ENCODE measurements around the gene CTSW.
"Not testable (repeated sequence)": the region's sequence is repeated elsewhere in the genome, so short reads cannot be mapped to it uniquely, and the experiment has no call there.

The CTSW gene, protein sequence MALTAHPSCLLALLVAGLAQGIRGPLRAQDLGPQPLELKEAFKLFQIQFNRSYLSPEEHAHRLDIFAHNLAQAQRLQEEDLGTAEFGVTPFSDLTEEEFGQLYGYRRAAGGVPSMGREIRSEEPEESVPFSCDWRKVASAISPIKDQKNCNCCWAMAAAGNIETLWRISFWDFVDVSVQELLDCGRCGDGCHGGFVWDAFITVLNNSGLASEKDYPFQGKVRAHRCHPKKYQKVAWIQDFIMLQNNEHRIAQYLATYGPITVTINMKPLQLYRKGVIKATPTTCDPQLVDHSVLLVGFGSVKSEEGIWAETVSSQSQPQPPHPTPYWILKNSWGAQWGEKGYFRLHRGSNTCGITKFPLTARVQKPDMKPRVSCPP

DNA sequence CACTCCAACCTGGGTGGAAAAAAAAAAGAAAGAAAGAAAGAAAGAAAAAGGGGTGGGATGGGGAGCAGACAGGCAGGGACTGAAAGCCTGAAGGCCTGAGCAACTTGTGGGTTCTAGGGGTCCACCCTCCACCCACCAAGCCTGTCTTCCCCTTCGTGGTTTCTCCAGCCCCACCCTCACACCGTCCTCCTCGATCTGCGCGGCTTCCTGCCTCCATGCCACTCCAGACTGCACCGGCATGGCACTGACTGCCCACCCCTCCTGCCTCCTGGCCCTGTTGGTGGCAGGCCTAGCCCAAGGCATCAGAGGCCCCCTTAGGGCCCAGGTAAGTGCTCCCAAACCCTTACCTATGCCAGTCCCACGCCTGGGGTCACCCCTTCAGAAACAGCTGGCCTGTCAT lies at the start of gene CTSW:
CTSW (plus strand) TSS at position 221 of the 400 bp plus-strand sequence; CDS start at position 239, 18 bp downstream.
- DNase-seq (ENCODE audit: low read depth), result no peak

DNA sequence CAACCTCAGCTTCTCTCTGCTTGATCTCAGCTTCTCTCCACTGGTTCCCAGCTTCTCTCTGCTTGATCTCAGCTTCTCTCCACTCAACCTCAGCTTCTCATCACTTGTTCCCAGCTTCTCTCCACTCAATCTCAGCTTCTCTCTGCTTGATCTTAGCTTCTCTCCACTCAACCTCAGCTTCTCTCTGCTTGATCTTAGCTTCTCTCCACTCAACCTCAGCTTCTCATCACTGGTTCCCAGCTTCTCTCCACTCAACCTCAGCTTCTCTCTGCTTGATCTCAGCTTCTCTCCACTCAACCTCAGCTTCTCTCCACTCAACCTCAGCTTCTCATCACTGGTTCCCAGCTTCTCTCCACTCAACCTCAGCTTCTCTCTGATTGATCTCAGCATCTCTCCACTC lies 47.4 kb upstream of the CTSW start:
- not testable (repeated sequence) for DNase-seq (ENCODE audit: low read depth)

DNA sequence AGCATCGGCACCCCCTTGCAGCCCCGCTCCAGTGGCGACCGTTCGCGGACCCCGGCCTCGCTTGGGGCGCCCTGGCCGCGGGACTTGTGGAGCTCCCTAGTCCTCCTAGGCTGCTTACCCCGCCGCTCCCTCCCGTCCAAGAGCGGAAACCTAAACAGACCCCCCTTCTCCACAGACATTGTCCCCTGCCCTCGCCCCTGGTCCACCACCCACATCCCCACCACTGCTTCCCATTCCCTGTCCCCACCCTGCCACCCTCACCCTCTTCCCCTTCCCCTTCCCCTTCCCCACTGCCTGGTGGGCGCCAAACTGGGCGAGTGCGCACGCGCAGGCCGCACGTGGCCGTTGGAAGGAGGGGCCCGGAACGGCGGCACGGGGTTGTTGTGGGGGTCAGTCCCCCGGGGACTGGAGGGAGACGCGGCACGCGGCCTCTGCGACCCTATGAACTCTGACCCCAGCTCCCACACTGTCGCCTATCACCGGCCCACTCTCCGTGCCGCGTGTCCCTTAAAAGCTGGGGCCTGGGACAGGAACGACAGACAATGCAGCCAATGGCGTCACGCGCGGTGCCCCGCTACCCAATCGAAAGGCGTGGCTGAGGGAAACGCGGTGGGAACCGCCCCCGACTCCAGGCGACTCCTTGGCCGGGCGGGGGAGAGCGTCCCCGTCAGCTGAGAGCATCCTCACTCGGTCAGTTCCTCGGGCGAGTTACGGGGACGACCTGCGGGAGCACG lies 46.2 kb upstream of the CTSW start, which contains the start of gene SNX32:
SNX32 (plus strand) TSS at position 667 of the 734 bp plus-strand sequence. CDS start 103 bp downstream, outside the sequence.
- DNase-seq (ENCODE audit: low read depth), result peak; percentile 83

DNA sequence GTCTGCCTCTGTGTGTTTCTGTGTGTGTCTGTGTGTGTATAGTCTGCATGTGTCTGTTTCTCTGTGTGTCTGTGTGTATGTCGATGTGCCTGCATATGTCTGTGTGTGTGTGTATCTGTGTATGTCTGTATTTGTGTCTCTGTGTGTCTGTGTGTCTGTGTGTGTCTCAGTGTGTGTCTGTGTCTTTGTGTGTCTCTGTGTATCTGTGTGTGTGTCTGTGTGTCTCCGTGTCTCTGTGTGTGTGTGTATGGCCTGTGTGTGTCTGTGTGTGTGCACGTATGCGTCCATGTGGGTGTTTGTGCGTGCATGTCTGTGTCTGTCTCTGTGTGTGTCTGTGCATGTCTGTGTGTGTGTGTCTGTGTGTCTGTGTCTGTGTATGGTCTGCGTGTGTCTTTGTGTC lies 45.4 kb upstream of the CTSW start:
- DNase-seq (ENCODE audit: low read depth), result no peak

DNA sequence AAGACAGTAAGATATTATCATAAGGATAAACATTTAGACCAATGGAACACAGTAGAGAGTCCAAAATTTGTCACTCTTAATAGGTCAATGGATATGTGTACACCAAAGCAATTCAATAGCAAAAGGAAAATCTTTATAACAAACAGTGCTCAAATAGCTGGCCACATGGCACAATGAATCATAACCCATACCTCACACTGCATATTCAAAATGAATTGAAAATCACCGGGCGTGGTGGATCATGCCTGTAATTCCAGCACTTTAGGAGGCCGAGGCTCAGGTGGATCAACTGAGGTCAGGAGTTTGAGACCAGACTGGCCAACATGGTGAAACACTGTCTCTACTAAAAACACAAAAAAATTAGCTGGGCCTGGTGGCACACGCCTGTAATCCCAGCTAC lies 37.5 kb upstream of the CTSW start:
- no peak for DNase-seq (ENCODE audit: low read depth)

DNA sequence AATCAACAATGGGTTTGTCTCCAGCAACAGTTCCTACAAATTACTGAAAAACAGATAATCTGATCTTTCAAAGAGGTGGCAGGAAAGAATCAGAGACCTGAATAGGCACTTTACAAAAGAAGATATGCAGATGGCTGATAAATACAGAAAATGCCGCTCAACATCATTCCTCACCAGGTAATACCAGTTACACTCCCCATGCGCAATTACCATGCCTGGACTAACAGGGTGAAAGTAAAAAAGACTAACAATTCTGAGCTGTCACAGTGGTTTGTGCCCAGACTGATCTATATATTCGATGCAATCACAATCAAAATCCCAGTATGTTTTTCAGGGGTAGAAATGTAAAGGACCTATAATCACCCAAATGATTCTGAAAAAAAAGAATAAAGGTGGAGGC lies 35.8 kb upstream of the CTSW start:
- DNase-seq (ENCODE audit: low read depth), result no peak

DNA sequence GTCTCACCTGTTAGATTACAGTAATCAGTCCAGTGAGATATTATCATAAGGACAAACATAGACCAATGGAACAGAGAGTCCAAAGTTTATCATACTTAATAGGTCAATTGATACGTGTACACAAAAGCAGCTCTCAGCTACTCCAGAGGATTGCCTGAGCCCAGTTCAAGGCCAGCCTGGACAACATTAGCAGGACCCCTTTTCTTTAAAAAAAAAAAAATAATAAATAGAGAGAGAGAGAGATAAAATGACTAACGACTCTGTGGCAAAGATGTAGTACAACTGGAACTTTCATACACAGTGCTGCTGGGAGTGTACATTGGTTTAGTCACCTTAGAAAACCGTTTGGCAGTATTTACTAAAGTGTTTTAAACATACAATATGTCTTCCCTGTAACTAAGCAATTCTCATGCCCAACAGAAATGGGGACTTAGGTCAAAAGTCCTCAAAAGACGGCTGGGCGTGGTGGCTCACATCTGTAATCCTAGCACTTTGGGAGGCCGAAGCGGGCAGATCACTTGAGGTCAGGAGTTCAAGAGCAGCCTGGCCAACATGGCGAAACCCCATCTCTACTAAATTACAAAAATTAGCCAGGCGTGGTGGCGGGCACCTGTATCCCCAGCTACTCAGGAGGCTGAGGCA lies 35.3 kb upstream of the CTSW start:
- DNase-seq (ENCODE audit: low read depth), result no peak

DNA sequence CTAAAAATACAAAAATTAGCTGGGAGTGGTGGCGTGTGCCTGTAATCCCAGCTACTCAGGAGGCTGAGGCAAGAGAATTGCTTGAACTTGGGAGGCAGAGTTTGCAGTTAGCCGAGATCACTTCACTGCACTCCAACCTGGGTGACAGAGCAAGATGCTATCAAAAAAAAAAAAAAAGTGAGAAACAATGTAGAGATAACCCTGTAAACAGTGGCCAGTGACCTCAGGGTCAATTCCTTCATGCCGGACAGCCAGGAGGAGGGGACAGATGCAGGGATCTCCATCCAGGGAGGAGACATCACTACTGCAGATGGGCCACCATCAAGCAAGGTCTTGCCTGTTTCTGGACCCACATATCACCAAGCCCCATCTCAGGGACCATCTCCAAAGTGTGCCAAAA lies 31.9 kb upstream of the CTSW start:
- no peak for DNase-seq (ENCODE audit: low read depth)

DNA sequence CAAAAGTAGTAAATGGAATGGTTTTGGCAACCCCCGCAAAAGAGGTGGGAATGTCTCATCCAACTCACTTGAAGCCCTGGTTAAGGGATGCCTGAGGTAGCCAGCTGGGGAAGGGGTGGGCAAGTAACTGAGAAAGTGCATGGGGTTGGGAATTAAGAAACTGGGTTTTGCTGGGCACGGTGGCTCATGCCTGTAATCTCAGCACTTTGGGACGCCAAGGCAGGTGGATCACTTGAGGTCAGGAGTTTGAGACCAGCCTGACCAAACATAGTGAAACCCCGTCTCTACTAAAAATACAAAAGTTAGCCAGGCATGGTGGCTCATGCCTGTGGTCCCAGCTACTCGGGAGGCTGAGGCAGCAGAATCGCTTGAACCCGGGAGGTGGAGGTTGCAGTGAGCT lies 30.9 kb upstream of the CTSW start:
- DNase-seq (ENCODE audit: low read depth), result not testable (repeated sequence)

DNA sequence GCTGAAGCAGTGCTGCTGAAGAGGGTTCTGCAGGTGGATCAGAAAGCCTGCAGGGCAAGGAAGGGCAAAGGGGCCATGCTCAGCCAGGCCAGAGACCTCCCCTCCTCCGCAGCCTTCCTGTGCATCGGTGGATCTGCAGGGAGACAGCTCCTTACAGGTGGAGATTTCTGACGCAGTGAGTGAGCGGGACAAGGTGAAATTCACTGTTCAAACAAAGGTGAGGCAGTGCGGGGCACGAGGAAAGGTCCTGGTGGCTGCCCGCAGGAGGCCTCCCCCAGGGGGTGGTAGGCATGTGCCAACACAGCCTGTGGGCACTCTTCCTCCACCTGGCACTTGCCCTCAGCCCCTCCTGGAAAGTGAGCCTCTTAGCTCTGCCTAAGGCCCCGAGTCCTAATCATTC lies 30.3 kb upstream of the CTSW start:
- DNase-seq (ENCODE audit: low read depth), result no peak

DNA sequence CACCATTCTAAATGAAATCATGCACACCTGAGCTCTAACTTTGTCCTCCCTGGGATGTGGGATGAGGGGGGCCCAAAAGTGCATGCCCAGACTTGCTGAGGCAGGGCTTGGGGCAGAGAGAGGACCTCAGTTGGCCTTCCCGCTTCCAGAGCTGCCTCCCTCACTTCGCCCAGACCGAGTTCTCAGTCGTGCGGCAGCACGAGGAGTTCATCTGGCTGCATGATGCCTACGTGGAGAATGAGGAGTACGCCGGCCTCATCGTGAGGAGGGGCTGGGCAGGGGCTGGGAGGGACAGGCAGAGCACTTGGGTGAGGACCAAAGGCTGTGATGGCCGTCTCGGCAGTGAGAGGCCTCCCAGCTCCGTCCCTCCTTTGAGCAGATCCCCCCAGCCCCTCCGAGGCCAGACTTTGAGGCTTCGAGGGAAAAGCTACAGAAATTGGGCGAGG lies 29.8 kb upstream of the CTSW start:
- DNase-seq (ENCODE audit: low read depth), result no peak

DNA sequence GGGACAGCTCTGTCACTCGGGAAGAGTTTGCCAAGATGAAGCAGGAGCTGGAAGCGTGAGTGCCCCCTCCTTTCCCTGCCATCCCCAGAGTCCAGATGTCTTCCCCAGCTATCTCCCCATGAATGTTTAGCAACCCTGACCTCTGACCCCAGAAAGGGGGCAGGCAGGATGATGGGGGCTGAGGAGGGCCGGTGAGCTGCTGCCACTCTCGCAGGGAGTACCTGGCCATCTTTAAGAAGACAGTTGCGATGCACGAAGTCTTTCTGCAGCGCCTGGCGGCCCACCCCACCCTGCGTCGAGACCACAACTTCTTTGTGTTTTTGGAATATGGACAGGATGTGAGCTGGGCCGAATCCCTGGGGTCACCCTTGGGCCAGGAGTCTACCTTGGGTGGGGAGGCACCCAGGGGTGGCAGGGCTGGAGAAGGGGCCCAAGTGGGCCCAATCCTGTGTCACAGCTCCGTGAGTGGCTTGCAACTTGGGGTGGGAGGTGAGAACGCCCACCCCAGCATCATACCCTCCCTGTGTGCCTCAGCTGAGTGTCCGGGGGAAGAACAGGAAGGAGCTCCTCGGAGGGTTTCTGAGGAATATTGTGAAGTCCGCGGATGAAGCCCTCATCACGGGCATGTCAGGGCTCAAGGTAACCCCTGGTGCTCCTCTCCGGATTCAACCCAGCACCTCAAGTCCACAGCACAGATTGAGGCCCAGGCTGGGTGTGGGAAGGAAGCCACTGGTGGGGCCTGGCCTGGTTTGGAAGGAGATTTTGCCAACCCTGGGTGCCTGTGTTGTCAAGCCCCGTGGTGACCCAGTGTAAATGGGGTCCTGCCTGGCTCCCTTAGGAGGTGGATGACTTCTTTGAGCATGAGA lies 29.2 kb upstream of the CTSW start:
- no peak for DNase-seq (ENCODE audit: low read depth)

DNA sequence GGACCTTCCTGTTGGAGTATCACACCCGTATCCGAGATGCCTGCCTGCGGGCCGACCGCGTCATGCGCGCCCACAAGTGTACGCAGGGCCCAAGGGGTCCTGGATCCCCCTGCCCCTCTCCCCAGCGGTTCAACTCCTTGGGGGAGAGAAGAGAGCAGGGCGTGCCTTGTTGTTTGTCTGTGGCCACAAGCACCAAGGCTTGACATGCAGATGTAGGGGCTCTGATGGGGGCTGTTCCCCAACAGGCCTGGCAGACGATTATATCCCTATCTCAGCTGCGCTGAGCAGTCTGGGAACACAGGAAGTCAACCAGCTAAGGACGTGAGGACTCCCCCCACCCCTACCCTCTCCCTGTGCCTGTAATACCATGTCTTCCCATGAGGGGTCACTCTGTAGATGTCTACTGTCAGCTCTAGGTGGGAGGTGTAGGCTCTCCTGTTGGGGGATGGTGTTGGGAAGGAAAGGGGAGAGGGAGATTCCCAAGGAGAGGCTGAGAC lies 28.5 kb upstream of the CTSW start:
- peak; percentile 87 for DNase-seq (ENCODE audit: low read depth)

DNA sequence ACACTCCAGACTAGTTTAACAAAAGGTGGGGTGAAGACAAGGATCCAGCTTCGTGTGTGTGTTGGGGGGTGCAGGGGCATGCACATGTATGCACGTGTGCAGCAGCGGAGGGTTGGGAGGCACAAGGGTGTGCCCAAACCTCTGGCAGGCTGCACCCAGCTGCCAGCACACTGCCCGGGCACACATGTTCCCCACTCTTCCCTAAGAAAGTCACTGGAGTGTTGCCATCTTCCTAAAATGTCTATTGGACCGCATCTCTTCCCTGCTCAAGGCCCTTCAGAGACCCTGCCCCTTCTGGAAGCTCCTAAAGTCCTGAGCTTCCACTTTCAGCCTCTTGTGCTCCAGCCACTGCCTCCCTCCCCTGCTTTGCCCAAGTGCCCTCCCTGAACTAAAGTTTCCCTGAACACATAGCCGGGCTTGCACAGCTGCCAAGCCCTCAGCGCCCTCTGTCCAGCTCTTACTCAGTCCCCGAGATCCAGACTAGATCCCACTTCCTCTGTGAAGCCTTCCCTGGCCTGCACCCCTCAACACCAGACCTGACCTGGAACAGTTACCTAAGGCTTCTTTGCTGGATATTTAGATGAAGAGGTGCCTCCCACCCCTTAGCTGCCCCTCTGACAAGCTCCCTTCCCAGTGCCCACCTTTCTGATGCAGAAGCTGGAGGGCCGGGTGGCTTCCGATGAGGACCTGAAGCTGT lies 27.7 kb upstream of the CTSW start:
- DNase-seq (ENCODE audit: low read depth), result no peak

DNA sequence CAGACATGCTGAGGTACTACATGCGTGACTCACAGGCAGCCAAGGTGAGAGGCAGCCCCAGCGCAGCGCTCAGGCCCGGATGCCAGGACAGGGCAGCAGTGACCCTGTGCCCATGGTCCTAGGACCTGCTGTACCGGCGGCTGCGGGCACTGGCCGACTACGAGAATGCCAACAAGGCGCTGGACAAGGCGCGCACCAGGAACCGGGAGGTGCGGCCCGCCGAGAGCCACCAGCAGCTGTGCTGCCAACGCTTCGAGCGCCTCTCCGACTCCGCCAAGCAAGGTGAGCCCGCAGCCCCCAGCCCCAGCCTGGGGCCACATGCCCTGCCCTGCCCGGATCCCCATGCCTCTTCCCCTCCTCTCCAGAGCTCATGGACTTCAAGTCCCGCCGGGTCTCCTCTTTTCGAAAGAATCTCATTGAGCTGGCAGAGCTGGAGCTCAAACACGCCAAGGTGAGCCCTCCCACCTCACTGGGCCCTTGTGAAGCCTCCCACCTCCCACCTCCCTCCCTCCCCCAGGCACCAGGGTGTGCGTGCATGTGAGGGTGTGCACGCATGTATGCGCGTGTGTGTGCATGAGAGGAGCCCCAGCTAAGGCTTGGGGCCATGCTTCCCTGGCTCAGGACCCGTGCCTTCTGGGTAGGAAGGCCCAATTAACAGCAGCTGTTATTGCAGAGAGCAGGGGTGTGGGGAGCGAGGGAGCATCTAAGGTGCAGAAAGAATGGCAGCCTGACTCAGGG lies 27.0 kb upstream of the CTSW start:
- DNase-seq (ENCODE audit: low read depth), result no peak

DNA sequence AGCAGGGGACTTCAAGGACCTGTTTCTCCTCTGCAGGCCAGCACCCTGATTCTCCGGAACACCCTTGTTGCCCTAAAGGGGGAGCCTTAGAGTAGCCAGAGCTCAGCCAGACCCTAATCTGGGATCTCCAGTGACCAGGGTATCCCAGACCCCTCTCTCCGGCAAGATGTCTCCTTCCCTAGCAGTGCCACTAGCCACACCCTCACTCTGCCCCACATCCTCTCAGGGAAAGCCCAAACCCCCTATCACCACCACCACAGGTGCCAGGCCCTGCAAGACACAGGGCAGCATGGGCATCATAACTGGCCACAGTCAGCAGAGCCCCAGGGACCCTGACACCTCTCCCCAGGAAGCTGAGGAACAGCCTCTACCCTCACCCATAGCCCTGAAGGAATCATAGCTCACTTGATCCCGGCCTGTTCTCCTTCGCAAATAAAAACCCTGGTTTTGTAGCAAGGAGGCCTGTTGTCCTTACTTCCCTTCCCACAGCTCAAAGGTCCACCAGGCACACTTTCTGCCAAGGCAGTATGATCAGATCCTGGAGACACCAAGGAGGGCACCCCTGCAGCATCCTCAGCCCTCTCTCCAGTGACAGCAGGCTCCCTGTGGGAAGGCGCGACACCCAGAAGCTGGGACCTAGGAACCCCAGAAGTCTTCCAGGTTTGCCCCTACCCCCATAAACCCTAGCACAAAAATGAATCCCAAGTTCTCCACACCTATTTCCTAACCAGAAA lies 26.2 kb upstream of the CTSW start:
- no peak for DNase-seq (ENCODE audit: low read depth)

DNA sequence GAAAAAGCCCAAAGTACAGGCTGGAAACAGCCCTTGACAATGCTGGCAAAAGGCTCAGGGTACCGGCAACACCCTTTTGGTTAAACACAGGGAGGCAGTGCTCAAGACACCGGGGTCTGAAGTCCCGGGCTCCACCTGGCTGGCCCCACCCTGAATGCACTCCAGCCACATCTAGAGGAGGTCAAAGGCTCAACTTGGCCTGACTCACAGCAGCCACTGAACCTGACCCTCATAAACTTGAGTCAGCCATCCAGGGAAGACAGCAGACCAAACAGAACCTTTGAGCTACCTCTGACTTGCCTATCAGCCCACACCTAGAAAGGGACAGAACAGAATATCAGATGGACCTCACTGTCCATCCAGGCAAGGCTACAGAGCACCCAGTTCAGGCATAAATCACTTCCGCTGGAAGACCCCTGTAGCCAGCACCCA lies 25.5 kb upstream of the CTSW start:
- DNase-seq (ENCODE audit: low read depth), result no peak

DNA sequence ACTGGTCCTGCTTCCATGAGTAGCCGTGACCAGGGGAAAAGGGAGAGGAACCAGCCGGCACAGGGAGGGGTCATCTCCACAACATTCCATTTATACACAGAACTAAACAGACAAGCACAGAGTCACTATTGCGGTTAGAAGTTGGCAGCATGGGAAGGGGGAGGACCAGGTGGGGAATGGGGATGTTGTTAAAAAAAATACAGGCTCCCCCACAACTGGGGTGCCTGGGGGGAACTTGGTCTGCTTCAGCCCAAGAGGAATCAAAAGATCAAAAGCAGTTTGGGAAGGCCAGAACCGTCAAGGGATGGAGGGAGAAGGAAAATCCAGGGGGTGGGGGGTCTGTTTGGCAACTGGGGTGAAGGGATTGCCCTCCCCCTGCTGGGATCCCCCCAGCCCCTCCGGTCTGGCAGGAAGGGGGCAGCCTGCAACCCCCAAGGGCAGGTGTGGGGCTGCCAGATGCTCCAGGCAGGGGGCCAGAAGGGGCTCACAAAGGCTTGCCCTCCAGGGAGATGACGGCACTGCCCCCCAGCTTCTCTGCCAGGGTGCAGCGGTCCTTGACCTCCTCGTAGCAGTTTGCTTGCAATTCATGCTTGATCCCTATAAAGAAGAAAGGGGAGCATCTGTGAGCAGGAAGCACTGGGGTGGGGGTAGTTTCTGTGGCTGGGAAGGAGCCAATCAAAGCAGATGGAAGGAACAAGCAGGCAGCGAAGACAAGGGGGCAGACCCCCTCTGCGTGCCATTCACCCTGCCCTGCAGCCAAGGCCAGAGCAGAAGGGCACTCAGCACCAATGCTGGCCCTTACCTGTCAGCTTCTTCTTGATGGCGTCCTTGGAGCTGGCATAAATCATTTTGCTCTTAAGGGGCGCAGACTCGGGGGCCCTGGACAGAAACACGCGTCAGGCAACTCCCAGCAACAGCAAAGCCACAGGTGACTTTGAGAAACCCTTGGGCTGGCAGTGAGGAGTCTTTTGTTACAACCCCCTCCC lies 24.5 kb upstream of the CTSW start:
- no peak for DNase-seq (ENCODE audit: low read depth)

Data from CMK (cell line).